ENCODE data around the gene IFNA7.
"Not testable (repeated sequence)": the region's sequence is repeated elsewhere in the genome, so short reads cannot be mapped to it uniquely, and the experiment has no call there.

The IFNA7 gene

GRCh38 chr9:21217211-21217610, 15.2 kb upstream of the IFNA7 start, which contains the start of gene IFNA16:
TSS of gene IFNA16 (minus strand) at chr9:21217311. CDS start at chr9:21217305, 6 bp downstream.
- DNase-seq; H3K4me3 ChIP-seq (ENCODE audit: insufficient read depth, low read depth, low read length, poor library complexity, severe bottlenecking); H3K36me3 ChIP-seq (ENCODE audit: control insufficient read depth, insufficient read depth, low read length): not testable (repeated sequence)

GRCh38 chr9:21213411-21214326, 11.7 kb upstream of the IFNA7 start:
- H3K9me3 ChIP-seq (ENCODE audit: control insufficient read depth, low read length); H3K4me1 ChIP-seq (ENCODE audit: control insufficient read depth, insufficient read depth, low read length, poor library complexity, severe bottlenecking); DNase-seq: not testable (repeated sequence)

More at GRCh38 chr9:21217211-21217610, 15.2 kb upstream of the IFNA7 start, which contains the start of gene IFNA16:
- H3K27me3 ChIP-seq (replicated peaks; ENCODE audit: control insufficient read depth, insufficient read depth, low read length, poor library complexity, severe bottlenecking); H3K27ac ChIP-seq (ENCODE audit: insufficient read depth, low read length, poor library complexity, severe bottlenecking); H3K4me1 ChIP-seq (ENCODE audit: control insufficient read depth, insufficient read depth, low read length, poor library complexity, severe bottlenecking); H3K9me3 ChIP-seq (ENCODE audit: control insufficient read depth, low read length): not testable (repeated sequence)

GRCh38 chr9:21212160-21212559, 10.2 kb upstream of the IFNA7 start:
- H3K4me3 ChIP-seq (ENCODE audit: insufficient read depth, low read depth, low read length, poor library complexity, severe bottlenecking); H3K27ac ChIP-seq (ENCODE audit: insufficient read depth, low read length, poor library complexity, severe bottlenecking); H3K9me3 ChIP-seq (ENCODE audit: control insufficient read depth, low read length); H3K4me1 ChIP-seq (ENCODE audit: control insufficient read depth, insufficient read depth, low read length, poor library complexity, severe bottlenecking); DNase-seq; H3K36me3 ChIP-seq (ENCODE audit: control insufficient read depth, insufficient read depth, low read length); H3K27me3 ChIP-seq (replicated peaks; ENCODE audit: control insufficient read depth, insufficient read depth, low read length, poor library complexity, severe bottlenecking): not testable (repeated sequence)

More at GRCh38 chr9:21213411-21214326, 11.7 kb upstream of the IFNA7 start:
- H3K27me3 ChIP-seq (replicated peaks; ENCODE audit: control insufficient read depth, insufficient read depth, low read length, poor library complexity, severe bottlenecking); H3K27ac ChIP-seq (ENCODE audit: insufficient read depth, low read length, poor library complexity, severe bottlenecking); H3K4me3 ChIP-seq (ENCODE audit: insufficient read depth, low read depth, low read length, poor library complexity, severe bottlenecking); H3K36me3 ChIP-seq (ENCODE audit: control insufficient read depth, insufficient read depth, low read length): not testable (repeated sequence)

- H3K9me3 ChIP-seq (ENCODE audit: control insufficient read depth, low read length); H3K27me3 ChIP-seq (replicated peaks; ENCODE audit: control insufficient read depth, insufficient read depth, low read length, poor library complexity, severe bottlenecking); H3K4me3 ChIP-seq (ENCODE audit: insufficient read depth, low read depth, low read length, poor library complexity, severe bottlenecking); H3K27ac ChIP-seq (ENCODE audit: insufficient read depth, low read length, poor library complexity, severe bottlenecking); H3K36me3 ChIP-seq (ENCODE audit: control insufficient read depth, insufficient read depth, low read length); DNase-seq; H3K4me1 ChIP-seq (ENCODE audit: control insufficient read depth, insufficient read depth, low read length, poor library complexity, severe bottlenecking): not testable (repeated sequence)
Measured at GRCh38 chr9:21210782-21211181, 8.8 kb upstream of the IFNA7 start.

- H3K4me1 ChIP-seq (ENCODE audit: control insufficient read depth, insufficient read depth, low read length, poor library complexity, severe bottlenecking) = no peaks in the 10 kb centered on the region
- H3K9me3 ChIP-seq (ENCODE audit: control insufficient read depth, low read length) = no peaks in the 10 kb centered on the region
- no peaks in the 10 kb centered on the region for H3K36me3 ChIP-seq (ENCODE audit: control insufficient read depth, insufficient read depth, low read length)
- H3K4me3 ChIP-seq (ENCODE audit: insufficient read depth, low read depth, low read length, poor library complexity, severe bottlenecking) = no peak overlapping the region
- H3K27ac ChIP-seq (ENCODE audit: insufficient read depth, low read length, poor library complexity, severe bottlenecking) = no peak overlapping the region
- no peaks in the 10 kb centered on the region for H3K27me3 ChIP-seq (replicated peaks; ENCODE audit: control insufficient read depth, insufficient read depth, low read length, poor library complexity, severe bottlenecking)
- DNase-seq = no peak
Measured at GRCh38 chr9:21210311-21210710, 8.3 kb upstream of the IFNA7 start.

- not testable (repeated sequence) for H3K36me3 ChIP-seq (ENCODE audit: control insufficient read depth, insufficient read depth, low read length); H3K27ac ChIP-seq (ENCODE audit: insufficient read depth, low read length, poor library complexity, severe bottlenecking); H3K27me3 ChIP-seq (replicated peaks; ENCODE audit: control insufficient read depth, insufficient read depth, low read length, poor library complexity, severe bottlenecking); H3K4me1 ChIP-seq (ENCODE audit: control insufficient read depth, insufficient read depth, low read length, poor library complexity, severe bottlenecking); DNase-seq; H3K4me3 ChIP-seq (ENCODE audit: insufficient read depth, low read depth, low read length, poor library complexity, severe bottlenecking); H3K9me3 ChIP-seq (ENCODE audit: control insufficient read depth, low read length)
Measured at GRCh38 chr9:21207043-21207442, 5.0 kb upstream of the IFNA7 start, which contains the start of gene IFNA10. TSS of gene IFNA10 (minus strand) at chr9:21207143. CDS start at chr9:21207097, 46 bp downstream.

- no peak for DNase-seq
- Histone ChIP-seq H3K9me3 (ENCODE audit: control insufficient read depth, low read length) (no peaks in the 10 kb centered on the region), H3K4me3 (ENCODE audit: insufficient read depth, low read depth, low read length, poor library complexity, severe bottlenecking) (no peak overlapping the region), H3K27me3 (replicated peaks; ENCODE audit: control insufficient read depth, insufficient read depth, low read length, poor library complexity, severe bottlenecking) (no peaks in the 10 kb centered on the region), H3K4me1 (ENCODE audit: control insufficient read depth, insufficient read depth, low read length, poor library complexity, severe bottlenecking) (no peaks in the 10 kb centered on the region), H3K36me3 (ENCODE audit: control insufficient read depth, insufficient read depth, low read length) (no peaks in the 10 kb centered on the region), H3K27ac (ENCODE audit: insufficient read depth, low read length, poor library complexity, severe bottlenecking) (no peak overlapping the region)
Measured at GRCh38 chr9:21205204-21205603, 3.2 kb upstream of the IFNA7 start.

GRCh38 chr9:21194867-21195776, 6.9 kb downstream of the IFNA7 start:
- not testable (repeated sequence) for H3K36me3 ChIP-seq (ENCODE audit: control insufficient read depth, insufficient read depth, low read length); H3K9me3 ChIP-seq (ENCODE audit: control insufficient read depth, low read length); H3K27ac ChIP-seq (ENCODE audit: insufficient read depth, low read length, poor library complexity, severe bottlenecking); H3K27me3 ChIP-seq (replicated peaks; ENCODE audit: control insufficient read depth, insufficient read depth, low read length, poor library complexity, severe bottlenecking); H3K4me1 ChIP-seq (ENCODE audit: control insufficient read depth, insufficient read depth, low read length, poor library complexity, severe bottlenecking); H3K4me3 ChIP-seq (ENCODE audit: insufficient read depth, low read depth, low read length, poor library complexity, severe bottlenecking)
- peak in 1 of 3 donors; percentile 13 for DNase-seq

GRCh38 chr9:21187487-21187886, 14.5 kb downstream of the IFNA7 start, which contains the start of gene IFNA4:
TSS of gene IFNA4 (minus strand) at chr9:21187587. CDS start at chr9:21187531, 56 bp downstream.
- H3K27me3 ChIP-seq (replicated peaks; ENCODE audit: control insufficient read depth, insufficient read depth, low read length, poor library complexity, severe bottlenecking); H3K9me3 ChIP-seq (ENCODE audit: control insufficient read depth, low read length); H3K36me3 ChIP-seq (ENCODE audit: control insufficient read depth, insufficient read depth, low read length); DNase-seq; H3K27ac ChIP-seq (ENCODE audit: insufficient read depth, low read length, poor library complexity, severe bottlenecking); H3K4me3 ChIP-seq (ENCODE audit: insufficient read depth, low read depth, low read length, poor library complexity, severe bottlenecking); H3K4me1 ChIP-seq (ENCODE audit: control insufficient read depth, insufficient read depth, low read length, poor library complexity, severe bottlenecking): not testable (repeated sequence)
